ENCODE data around the gene OR5K1.

The OR5K1 gene

GRCh38 chr3:98462901-98463300 lies at the start of gene OR5K1:
Gene OR5K1 (plus strand): TSS chr3:98463201. CDS start chr3:98469577, 6,376 bp downstream.
- Histone ChIP-seq H3K9me3 (no peaks in the 10 kb centered on the region), H3K4me1 (no peaks in the 10 kb centered on the region), H3K36me3 (replicated peaks) (no peaks in the 10 kb centered on the region), H3K4me3 (no peak within 1 kb of the TSS), H3K27me3 (ENCODE audit: low read depth) (no peaks in the 10 kb centered on the region)
- in situ Hi-C loops (cut with MboI; ENCODE audit: low sequenced_read_pairs) = no loop called here
- DNase-seq (ENCODE audit: low spot score in 2 of 2) = no peak

- Histone ChIP-seq H3K4me1 (no peaks in the 10 kb centered on the region), H3K27me3 (ENCODE audit: low read depth) (no peaks in the 10 kb centered on the region), H3K4me3 (no peak overlapping the region), H3K9me3 (no peaks in the 10 kb centered on the region), H3K36me3 (replicated peaks) (no peaks in the 10 kb centered on the region)
- DNase-seq (ENCODE audit: low spot score in 2 of 2) = no peak
- in situ Hi-C loops (cut with MboI; ENCODE audit: low sequenced_read_pairs) = no loop called here
Measured at GRCh38 chr3:98432575-98432974, 30.4 kb upstream of the OR5K1 start.

GRCh38 chr3:98433764-98434163 lies 29.2 kb upstream of the OR5K1 start:
- Histone ChIP-seq H3K4me3 (no peak overlapping the region), H3K27me3 (ENCODE audit: low read depth) (no peaks in the 10 kb centered on the region), H3K36me3 (replicated peaks) (no peaks in the 10 kb centered on the region), H3K4me1 (no peaks in the 10 kb centered on the region), H3K9me3 (no peaks in the 10 kb centered on the region)
- in situ Hi-C loops (cut with MboI; ENCODE audit: low sequenced_read_pairs) = no loop called here
- no peak for DNase-seq (ENCODE audit: low spot score in 2 of 2)

- Histone ChIP-seq H3K9me3 (no peaks in the 10 kb centered on the region), H3K4me3 (no peak overlapping the region), H3K27me3 (ENCODE audit: low read depth) (no peaks in the 10 kb centered on the region), H3K4me1 (no peaks in the 10 kb centered on the region), H3K36me3 (replicated peaks) (no peaks in the 10 kb centered on the region)
- in situ Hi-C loops (cut with MboI; ENCODE audit: low sequenced_read_pairs) = no loop called here
- no peak for DNase-seq (ENCODE audit: low spot score in 2 of 2)
Measured at GRCh38 chr3:98434412-98434811, 28.6 kb upstream of the OR5K1 start.

- in situ Hi-C loops (cut with MboI; ENCODE audit: low sequenced_read_pairs) = no loop called here
- no peak overlapping the region for H3K4me3 ChIP-seq
- H3K4me1 ChIP-seq = no peaks in the 10 kb centered on the region
- no peaks in the 10 kb centered on the region for H3K27me3 ChIP-seq (ENCODE audit: low read depth)
- no peaks in the 10 kb centered on the region for H3K9me3 ChIP-seq
- DNase-seq (ENCODE audit: low spot score in 2 of 2) = no peak
- H3K36me3 ChIP-seq (replicated peaks) = no peaks in the 10 kb centered on the region
Measured at GRCh38 chr3:98440283-98440682, 22.7 kb upstream of the OR5K1 start.

- in situ Hi-C loops (cut with MboI; ENCODE audit: low sequenced_read_pairs) = no loop called here
- Histone ChIP-seq H3K9me3 (no peaks in the 10 kb centered on the region), H3K4me1 (no peaks in the 10 kb centered on the region), H3K4me3 (no peak overlapping the region), H3K36me3 (replicated peaks) (no peaks in the 10 kb centered on the region), H3K27me3 (ENCODE audit: low read depth) (no peaks in the 10 kb centered on the region)
- no peak for DNase-seq (ENCODE audit: low spot score in 2 of 2)
Measured at GRCh38 chr3:98445949-98446406, 17.0 kb upstream of the OR5K1 start.

GRCh38 chr3:98449606-98450193 lies 13.3 kb upstream of the OR5K1 start:
- no peak for DNase-seq (ENCODE audit: low spot score in 2 of 2)
- Histone ChIP-seq H3K4me3 (no peak overlapping the region), H3K36me3 (replicated peaks) (no peaks in the 10 kb centered on the region), H3K9me3 (no peaks in the 10 kb centered on the region), H3K27me3 (ENCODE audit: low read depth) (no peaks in the 10 kb centered on the region), H3K4me1 (no peaks in the 10 kb centered on the region)
- in situ Hi-C loops (cut with MboI; ENCODE audit: low sequenced_read_pairs) = no loop called here

- Histone ChIP-seq H3K9me3 (no peaks in the 10 kb centered on the region), H3K4me1 (no peaks in the 10 kb centered on the region), H3K27me3 (ENCODE audit: low read depth) (no peaks in the 10 kb centered on the region), H3K36me3 (replicated peaks) (no peaks in the 10 kb centered on the region), H3K4me3 (no peak overlapping the region)
- no peak for DNase-seq (ENCODE audit: low spot score in 2 of 2)
- in situ Hi-C loops (cut with MboI; ENCODE audit: low sequenced_read_pairs) = no loop called here
Measured at GRCh38 chr3:98450372-98450771, 12.6 kb upstream of the OR5K1 start.

- no peaks in the 10 kb centered on the region for H3K36me3 ChIP-seq (replicated peaks)
- no peaks in the 10 kb centered on the region for H3K27me3 ChIP-seq (ENCODE audit: low read depth)
- H3K9me3 ChIP-seq = no peaks in the 10 kb centered on the region
- no peak overlapping the region for H3K4me3 ChIP-seq
- no peaks in the 10 kb centered on the region for H3K4me1 ChIP-seq
- no peak for DNase-seq (ENCODE audit: low spot score in 2 of 2)
- in situ Hi-C loops (cut with MboI; ENCODE audit: low sequenced_read_pairs) = no loop called here
Measured at GRCh38 chr3:98453827-98454226, 9.2 kb upstream of the OR5K1 start.

- H3K36me3 ChIP-seq (replicated peaks) = no peaks in the 10 kb centered on the region
- H3K4me1 ChIP-seq = no peaks in the 10 kb centered on the region
- no peaks in the 10 kb centered on the region for H3K27me3 ChIP-seq (ENCODE audit: low read depth)
- DNase-seq (ENCODE audit: low spot score in 2 of 2) = no peak
- no peaks in the 10 kb centered on the region for H3K9me3 ChIP-seq
- no peak overlapping the region for H3K4me3 ChIP-seq
- in situ Hi-C loops (cut with MboI; ENCODE audit: low sequenced_read_pairs) = no loop called here
Measured at GRCh38 chr3:98454929-98455328, 8.1 kb upstream of the OR5K1 start.

- no peaks in the 10 kb centered on the region for H3K27me3 ChIP-seq (ENCODE audit: low read depth)
- DNase-seq (ENCODE audit: low spot score in 2 of 2) = no peak
- no peaks in the 10 kb centered on the region for H3K4me1 ChIP-seq
- in situ Hi-C loops (cut with MboI; ENCODE audit: low sequenced_read_pairs) = no loop called here
- H3K36me3 ChIP-seq (replicated peaks) = no peaks in the 10 kb centered on the region
- H3K4me3 ChIP-seq = no peak overlapping the region
- no peaks in the 10 kb centered on the region for H3K9me3 ChIP-seq
Measured at GRCh38 chr3:98457543-98457942, 5.5 kb upstream of the OR5K1 start.

- H3K36me3 ChIP-seq (replicated peaks) = no peaks in the 10 kb centered on the region
- no peaks in the 10 kb centered on the region for H3K4me1 ChIP-seq
- no peak for DNase-seq (ENCODE audit: low spot score in 2 of 2)
- no peaks in the 10 kb centered on the region for H3K9me3 ChIP-seq
- H3K4me3 ChIP-seq = no peak overlapping the region
- H3K27me3 ChIP-seq (ENCODE audit: low read depth) = no peaks in the 10 kb centered on the region
- in situ Hi-C loops (cut with MboI; ENCODE audit: low sequenced_read_pairs) = no loop called here
Measured at GRCh38 chr3:98460220-98460619, 2.8 kb upstream of the OR5K1 start.

- no peaks in the 10 kb centered on the region for H3K9me3 ChIP-seq
- in situ Hi-C loops (cut with MboI; ENCODE audit: low sequenced_read_pairs) = no loop called here
- H3K4me3 ChIP-seq = no peak overlapping the region
- H3K36me3 ChIP-seq (replicated peaks) = no peaks in the 10 kb centered on the region
- H3K27me3 ChIP-seq (ENCODE audit: low read depth) = no peaks in the 10 kb centered on the region; the same call in 1 of the 2 replicates
- H3K4me1 ChIP-seq = no peaks in the 10 kb centered on the region
- DNase-seq (ENCODE audit: low spot score in 2 of 2) = no peak
Measured at GRCh38 chr3:98482717-98483482, 19.9 kb downstream of the OR5K1 start.

GRCh38 chr3:98483626-98484025 lies 20.6 kb downstream of the OR5K1 start:
- Histone ChIP-seq H3K4me1 (no peaks in the 10 kb centered on the region), H3K27me3 (ENCODE audit: low read depth) (no peaks in the 10 kb centered on the region; the same call in 1 of the 2 replicates), H3K9me3 (no peaks in the 10 kb centered on the region), H3K4me3 (no peak overlapping the region), H3K36me3 (replicated peaks) (no peaks in the 10 kb centered on the region)
- DNase-seq (ENCODE audit: low spot score in 2 of 2) = no peak
- in situ Hi-C loops (cut with MboI; ENCODE audit: low sequenced_read_pairs) = no loop called here
